ENCODE results near the gene CIT.

CIT gene

DNA sequence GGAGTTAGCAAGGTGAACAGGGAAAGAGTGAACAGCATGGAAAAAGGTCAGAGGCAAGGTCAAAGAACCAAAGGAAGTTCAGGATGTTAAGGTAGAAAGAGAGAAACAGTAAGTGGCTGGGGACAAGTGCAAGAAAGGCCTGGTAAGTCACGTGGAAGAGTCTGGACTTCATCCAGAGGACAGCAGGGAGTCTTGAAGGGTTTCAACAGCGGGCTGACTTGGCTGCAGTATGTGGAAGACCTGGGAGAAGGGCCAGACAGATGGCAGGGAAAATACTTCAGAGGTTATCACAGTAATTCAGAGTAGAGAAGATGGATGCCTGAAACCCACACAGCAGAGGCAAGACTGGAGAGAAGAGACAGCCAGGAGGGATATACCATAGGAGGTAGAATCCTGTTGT is 34.0 kb downstream of the CIT start:
- DNase-seq, result no peak

GRCh38 chr12:119842380-119842779 is 34.7 kb downstream of the CIT start:
- DNase-seq, result no peak

GRCh38 chr12:119841433-119842210 is 35.5 kb downstream of the CIT start:
- DNase-seq, result no peak

- DNase-seq, result no peak
These were observed 36.5 kb downstream of the CIT start for GRCh38 chr12:119840582-119840981.

- DNase-seq, result no peak
These were observed 37.0 kb downstream of the CIT start for GRCh38 chr12:119840168-119840567.

DNA sequence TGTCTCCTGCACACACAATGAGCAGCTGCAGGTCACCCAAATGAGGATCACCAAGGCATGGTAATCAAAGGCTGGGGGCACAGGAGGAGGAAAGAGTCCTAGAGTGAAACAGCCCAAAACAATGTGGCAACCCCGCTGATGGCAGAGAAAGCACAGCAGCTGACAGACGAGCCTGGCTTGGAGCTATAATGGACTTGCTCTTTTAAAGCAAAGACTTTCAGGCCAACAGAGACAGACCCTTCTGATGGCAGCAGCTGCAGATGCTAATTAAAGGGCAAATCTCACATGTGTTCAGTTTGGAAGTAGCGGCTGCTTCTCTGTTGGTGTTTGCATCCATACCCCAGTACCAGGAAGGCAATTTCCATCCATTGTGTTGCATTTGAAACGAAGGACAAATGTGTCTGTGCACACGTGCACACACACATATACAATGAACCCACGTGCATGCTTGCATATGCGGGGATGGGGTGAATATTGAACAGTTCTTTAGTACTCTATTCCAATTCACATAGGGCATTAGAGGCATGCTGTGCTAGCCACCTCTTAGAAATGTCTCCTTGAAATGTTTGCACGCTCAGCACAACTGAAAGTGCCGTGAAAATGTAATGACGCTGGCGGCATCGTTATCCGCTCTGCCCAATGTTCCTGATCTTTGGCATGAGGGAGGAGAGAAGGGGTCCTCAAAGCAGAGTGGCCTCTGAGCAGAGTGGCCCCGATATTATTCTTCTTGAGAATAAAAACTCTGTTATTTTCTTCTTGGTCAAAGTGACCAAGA is 38.1 kb downstream of the CIT start:
- no peak for DNase-seq

DNA sequence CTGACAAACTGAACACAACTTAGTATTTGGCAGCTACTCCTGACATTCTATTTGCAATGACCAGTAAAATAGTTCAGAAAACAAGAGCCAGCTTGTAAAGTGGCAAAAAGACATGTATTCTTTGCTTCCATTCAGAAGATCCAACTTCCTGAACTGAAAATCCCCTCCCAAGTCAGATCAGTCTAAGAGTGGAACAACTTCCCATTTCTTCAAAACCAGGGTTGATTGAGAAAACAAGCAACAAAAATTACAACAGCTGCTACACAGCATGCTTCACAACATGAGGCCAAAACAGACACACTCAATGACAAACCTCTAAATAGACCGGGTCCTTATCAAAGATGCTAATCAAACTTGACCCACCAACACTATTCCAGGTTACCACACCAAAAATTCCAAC is 40.3 kb downstream of the CIT start:
- DNase-seq, result no peak

GRCh38 chr12:119835068-119835467 is 42.1 kb downstream of the CIT start:
- DNase-seq, result no peak

- no peak for DNase-seq
These were observed 47.7 kb downstream of the CIT start for GRCh38 chr12:119829439-119829838.

DNA sequence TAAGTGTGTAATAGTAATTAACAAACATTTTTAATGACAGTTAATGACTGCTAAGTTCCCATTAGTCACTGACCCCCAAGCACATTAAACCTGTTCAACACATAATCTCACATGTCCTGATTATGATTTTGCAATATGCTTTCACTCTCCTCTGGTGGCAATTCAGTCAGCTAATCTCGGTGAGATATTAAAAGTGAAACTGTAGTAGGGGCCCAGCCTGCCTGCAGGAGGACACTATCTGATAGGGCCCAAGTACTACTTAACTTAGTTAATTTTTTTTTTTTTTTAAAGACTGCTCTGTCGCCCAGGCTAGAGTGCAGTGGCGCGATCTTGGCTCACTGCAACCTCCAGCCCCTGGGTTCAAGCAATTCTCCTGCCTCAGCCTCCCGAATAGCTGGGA is 48.8 kb downstream of the CIT start:
- DNase-seq, result no peak

DNA sequence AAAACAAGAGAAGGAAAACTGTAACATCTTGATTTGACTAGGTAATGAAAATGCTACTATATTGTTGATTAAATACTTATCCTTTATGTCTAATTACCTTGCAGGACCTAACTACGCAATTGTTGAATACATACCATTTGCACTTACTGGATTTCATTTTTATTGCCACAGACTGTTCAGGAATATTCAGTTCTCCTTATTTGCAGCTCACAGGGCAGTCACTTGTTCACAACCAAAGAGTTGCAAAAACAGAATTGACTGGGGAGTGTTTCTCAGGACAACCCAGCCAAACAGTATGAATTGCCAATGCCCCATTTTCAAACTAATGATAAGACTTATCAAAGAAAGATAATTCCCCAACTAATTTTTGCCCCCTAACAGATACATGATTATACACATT is 49.4 kb downstream of the CIT start:
- no peak for DNase-seq

GRCh38 chr12:119826661-119827445 is 50.3 kb downstream of the CIT start:
- no peak for DNase-seq

DNA sequence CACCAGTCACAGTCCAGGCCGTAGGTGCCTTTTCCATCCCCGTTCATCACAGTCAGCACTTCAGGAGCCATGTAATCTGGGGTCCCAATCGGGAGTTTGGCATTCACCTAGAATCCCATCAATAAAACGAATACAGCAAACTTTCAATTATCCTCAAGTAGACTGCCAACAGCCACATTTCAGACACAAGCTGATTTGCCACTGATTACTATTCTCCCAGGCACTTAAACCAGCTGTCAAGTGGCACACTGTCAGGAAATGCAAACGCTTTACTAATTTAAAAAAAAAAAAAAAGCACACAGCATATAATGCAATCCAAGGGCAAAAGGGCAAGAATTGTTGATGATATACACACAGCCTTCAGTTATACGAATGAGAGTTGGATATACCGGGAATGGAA is 51.9 kb downstream of the CIT start:
- no peak for DNase-seq

GRCh38 chr12:119822046-119822445 is 55.1 kb downstream of the CIT start:
- DNase-seq, result no peak

- no peak for DNase-seq
These were observed 57.8 kb downstream of the CIT start for GRCh38 chr12:119819322-119819721.

DNA sequence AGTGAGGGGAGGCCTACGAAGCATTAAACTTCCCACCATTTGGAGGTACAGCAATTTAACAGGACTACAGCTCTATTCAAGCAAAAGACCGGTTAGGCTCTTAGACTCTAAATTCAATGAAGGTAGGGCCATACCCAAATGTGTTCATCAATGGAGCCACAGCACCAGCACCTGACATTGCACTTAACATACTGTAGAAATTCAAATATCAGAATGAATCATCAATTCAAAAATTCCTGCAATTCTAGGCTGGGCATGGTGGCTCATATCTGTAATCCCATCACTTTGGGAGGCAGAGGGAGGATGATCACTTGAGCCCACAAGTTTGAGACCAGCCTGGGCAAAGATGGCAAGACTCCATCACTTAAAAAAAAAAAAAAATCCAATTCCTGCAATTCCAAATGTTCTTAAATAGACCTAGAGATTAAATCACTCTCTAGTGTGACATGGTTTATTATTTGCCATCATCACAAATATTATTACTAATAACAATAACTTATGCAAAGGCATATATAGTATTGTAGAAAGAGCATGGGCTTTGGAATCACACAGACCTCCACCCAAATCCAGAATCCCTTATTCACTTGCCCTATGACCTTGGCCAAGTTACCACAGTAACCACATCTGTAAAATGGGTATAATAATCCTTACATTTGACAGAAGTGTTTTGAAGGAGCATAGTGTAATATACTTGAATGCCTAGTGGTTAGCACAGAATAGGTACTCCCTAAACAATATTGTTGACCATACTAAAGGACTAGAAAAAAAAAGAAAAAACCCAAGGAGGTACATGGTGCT is 59.4 kb downstream of the CIT start:
- DNase-seq, result no peak

DNA sequence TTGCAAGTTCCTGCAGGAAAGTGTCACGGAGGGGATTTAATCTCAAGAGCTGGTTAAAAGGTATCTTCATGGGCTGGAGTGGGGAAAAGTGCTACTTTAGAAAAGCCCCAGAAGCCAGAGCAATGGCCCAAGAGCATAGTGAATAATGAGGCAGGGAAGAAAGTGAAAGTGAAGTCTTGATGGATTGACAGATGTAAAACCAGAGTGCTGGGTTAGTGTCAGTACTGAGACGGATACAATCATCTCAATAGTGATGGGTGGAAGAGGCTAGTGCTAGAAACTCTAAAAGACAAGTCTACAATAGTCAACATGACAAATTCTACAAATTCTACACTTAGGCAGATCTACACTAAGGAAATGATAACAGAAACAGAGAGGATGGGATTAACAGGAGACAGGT is 68.1 kb downstream of the CIT start:
- DNase-seq, result no peak

DNA sequence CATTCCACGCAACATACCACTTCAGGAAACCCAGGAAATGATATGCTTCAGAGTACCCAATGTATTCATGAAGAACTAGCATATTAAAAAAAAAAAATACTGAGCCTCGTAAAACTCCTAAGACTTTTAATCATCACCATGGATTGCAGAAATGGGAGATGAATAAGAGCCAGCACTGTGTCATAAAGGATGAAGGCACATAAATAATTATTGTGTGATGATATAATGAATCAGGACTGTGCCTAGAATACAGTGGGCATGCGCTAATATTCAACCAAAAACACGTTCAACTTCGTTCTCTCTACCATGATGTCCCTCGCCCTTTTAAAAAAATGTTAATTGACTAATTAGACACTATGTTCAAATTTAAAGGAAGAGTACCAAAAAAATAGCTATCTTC is 68.7 kb downstream of the CIT start:
- DNase-seq, result no peak

GRCh38 chr12:119807380-119807779 is 69.7 kb downstream of the CIT start:
- no peak for DNase-seq

DNA sequence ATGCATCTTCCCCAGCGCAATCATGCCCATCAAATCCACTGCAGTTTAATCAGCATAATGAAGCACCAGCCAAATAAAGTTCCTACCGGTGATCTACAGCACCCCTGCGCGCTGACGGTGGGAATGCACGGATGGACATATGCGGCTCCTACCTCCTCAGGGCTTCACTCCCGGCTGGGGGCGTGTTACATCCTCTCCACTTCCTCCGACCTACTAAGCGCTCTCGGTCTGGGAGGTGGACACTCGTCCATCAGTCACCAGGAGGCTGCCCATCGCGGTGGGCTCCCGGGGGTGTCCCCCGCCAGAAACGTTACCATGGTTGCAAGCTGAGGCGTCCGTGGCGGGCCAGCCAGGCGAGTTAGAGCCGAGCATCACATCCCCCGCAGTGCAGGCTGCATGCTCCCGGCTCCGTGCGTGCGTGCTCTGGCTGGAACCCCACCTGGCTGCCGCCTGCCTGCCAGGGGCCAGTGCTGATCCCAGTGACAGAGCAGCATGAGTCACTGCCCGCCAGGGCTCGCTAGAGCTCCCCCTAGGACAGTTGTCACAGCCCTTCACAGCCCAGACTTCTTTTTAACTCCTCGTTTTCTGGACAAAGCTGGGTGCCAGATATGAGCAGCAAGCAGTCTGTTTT is 73.0 kb downstream of the CIT start:
- no peak for DNase-seq

GRCh38 chr12:119803381-119803791 is 73.7 kb downstream of the CIT start:
- DNase-seq, result no peak

DNA sequence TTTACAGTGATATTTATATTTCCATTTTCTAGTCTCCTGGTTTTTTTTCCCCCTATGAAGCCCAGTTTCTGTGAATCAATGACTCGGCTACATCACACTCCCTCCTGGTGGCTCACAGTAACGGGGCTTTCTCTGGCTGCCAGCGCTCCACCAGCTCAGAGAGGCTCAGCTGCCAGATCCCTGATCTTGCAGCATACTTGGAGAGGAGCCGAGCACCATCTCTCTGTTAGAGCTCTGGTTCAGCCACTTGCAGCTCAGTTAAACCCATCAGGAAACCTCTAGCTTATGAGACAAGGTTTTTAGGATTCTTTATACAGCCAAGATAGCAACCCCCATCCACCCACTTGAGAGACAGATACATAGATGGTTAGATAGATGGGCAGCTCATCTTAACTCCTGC is 74.6 kb downstream of the CIT start:
- DNase-seq, result no peak

Data from activated naive CD4-positive, alpha-beta T cell (primary cell).